HG03460 (cell line): ENCODE measurements around the gene RHOG.

Experiments
- ATAC-seq: cut with Tn5 transposase; IDR thresholded peaks from one replicate; pipeline ENCODE4 v1.9.1; 2021; ENCODE audit not compliant: unreplicated experiment

Gene RHOG

GRCh38 chr11:3781423-3781822 is 59.3 kb downstream of the RHOG start:
- ATAC-seq = no peak
